ENCODE data around the gene CTNND2. TPM values are rescaled to one million over a fixed set of nuclear protein-coding genes. Genes with fewer than 3 reads are reported as not detected.

CTNND2 gene
- total RNA-seq, 1 donor from 2014 or later = 13.9 TPM

DNA sequence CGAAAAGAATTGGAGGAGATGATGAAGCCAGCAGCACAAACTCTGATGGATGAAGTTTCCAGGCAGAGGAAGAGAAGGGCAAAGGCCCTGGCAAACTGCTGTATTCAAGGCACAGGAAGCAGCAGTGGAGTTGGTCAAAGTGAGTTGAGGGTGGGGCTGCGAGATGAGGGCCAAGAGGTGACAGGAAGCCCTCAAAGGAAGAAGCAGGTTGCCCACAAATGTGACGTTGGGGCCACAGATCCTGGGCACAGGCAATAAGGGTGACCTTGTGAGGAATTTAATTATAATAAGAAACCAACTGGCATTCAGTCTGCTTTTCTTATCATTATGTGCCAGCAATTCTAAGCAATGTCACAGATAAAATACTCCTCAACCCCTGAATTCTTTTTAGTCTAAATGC, 261.8 kb downstream of the CTNND2 start:
- Mint-ChIP-seq H3K27ac (no peak overlapping the region), H3K4me1 (peaks cover 6% of the 10 kb centered on the region), H3K36me3 (no peaks in the 10 kb centered on the region), H3K4me3 (no peak overlapping the region), H3K9me3 (no peaks in the 10 kb centered on the region), H3K27me3 (ENCODE audit: insufficient read depth, low read depth) (no peaks in the 10 kb centered on the region)
- Histone ChIP-seq H4K20me1 (ENCODE audit: low read depth) (no peaks in the 10 kb centered on the region), H3K36me3 (no peaks in the 10 kb centered on the region), H3K27me3 (no peaks in the 10 kb centered on the region), H3K79me2 (ENCODE audit: low read depth) (no peaks in the 10 kb centered on the region), H3K4me1 (no peaks in the 10 kb centered on the region), H2AFZ (replicated peaks) (no peak overlapping the region), H3K4me2 (no peak overlapping the region), H3K9ac (no peak overlapping the region), H3F3A (ENCODE audit: low read depth) (no peaks in the 10 kb centered on the region), H3K4me3 (no peak overlapping the region), H3K9me3 (ENCODE audit: low read depth) (no peaks in the 10 kb centered on the region), H3K27ac (no peak overlapping the region)
- no peak for DNase-seq (ENCODE audit: low spot score)
- TF ChIP-seq EZH2 (IDR thresholded peaks at IDR 0.05) (no peak), EZH2phosphoT487 (IDR thresholded peaks at IDR 0.05) (no peak)
- TF ChIP-seq, protein P1, sequence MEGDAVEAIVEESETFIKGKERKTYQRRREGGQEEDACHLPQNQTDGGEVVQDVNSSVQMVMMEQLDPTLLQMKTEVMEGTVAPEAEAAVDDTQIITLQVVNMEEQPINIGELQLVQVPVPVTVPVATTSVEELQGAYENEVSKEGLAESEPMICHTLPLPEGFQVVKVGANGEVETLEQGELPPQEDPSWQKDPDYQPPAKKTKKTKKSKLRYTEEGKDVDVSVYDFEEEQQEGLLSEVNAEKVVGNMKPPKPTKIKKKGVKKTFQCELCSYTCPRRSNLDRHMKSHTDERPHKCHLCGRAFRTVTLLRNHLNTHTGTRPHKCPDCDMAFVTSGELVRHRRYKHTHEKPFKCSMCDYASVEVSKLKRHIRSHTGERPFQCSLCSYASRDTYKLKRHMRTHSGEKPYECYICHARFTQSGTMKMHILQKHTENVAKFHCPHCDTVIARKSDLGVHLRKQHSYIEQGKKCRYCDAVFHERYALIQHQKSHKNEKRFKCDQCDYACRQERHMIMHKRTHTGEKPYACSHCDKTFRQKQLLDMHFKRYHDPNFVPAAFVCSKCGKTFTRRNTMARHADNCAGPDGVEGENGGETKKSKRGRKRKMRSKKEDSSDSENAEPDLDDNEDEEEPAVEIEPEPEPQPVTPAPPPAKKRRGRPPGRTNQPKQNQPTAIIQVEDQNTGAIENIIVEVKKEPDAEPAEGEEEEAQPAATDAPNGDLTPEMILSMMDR (IDR thresholded peaks at IDR 0.05) = no peak

DNA sequence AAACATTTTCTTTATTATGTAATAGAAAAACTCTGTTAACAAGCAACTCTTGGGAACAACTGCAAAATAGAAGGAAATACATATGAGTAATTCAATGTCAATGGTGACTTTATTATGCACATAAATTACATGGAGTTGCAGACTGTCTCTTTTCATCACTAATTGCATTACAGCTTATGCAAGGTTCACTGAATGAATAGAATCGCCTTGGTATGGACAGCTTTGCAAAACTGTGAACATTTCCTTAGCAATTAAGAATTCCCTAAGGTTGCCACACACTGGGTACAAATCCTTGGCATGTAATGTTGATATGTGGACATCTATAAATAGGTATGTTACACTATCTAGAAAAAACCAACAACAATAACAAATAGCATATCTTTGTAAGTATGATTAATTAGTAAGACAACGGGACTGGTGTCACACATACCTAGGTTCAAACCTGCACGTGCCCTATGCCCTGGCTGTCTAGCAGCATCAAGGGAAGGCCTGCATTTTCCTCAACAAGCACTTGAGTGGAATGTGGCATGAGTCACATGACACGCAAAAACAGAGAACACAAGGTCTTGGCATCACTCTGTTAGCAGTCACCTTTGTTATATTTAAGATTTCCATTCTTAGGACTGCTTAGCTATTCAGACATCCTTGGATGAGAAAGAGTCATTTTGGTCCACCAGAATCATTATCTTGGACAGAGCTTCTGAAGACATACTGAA, 263.9 kb downstream of the CTNND2 start:
- no peak overlapping the region for H3K4me3 Mint-ChIP-seq
- no peak for TF ChIP-seq EZH2phosphoT487 (IDR thresholded peaks at IDR 0.05)
- TF ChIP-seq EZH2 (IDR thresholded peaks at IDR 0.05) = no peak
- TF ChIP-seq, protein P1 (IDR thresholded peaks at IDR 0.05) = no peak
- Histone ChIP-seq H3K9me3 (ENCODE audit: low read depth) (no peaks in the 10 kb centered on the region), H3K36me3 (no peaks in the 10 kb centered on the region), H4K20me1 (ENCODE audit: low read depth) (no peaks in the 10 kb centered on the region), H3K9ac (no peak overlapping the region), H3K4me3 (no peak overlapping the region), H3K79me2 (ENCODE audit: low read depth) (no peaks in the 10 kb centered on the region), H3K27ac (no peak overlapping the region), H3K27me3 (no peaks in the 10 kb centered on the region), H3K4me1 (no peaks in the 10 kb centered on the region), H2AFZ (replicated peaks) (no peak overlapping the region), H3K4me2 (no peak overlapping the region), H3F3A (ENCODE audit: low read depth) (no peaks in the 10 kb centered on the region)
- no peak overlapping the region for H3K27ac Mint-ChIP-seq
- H3K4me1 Mint-ChIP-seq = peaks cover 6% of the 10 kb centered on the region
- H3K27me3 Mint-ChIP-seq (ENCODE audit: insufficient read depth, low read depth) = no peaks in the 10 kb centered on the region
- no peak for DNase-seq (ENCODE audit: low spot score)
- no peaks in the 10 kb centered on the region for H3K36me3 Mint-ChIP-seq
- H3K9me3 Mint-ChIP-seq = no peaks in the 10 kb centered on the region

DNA sequence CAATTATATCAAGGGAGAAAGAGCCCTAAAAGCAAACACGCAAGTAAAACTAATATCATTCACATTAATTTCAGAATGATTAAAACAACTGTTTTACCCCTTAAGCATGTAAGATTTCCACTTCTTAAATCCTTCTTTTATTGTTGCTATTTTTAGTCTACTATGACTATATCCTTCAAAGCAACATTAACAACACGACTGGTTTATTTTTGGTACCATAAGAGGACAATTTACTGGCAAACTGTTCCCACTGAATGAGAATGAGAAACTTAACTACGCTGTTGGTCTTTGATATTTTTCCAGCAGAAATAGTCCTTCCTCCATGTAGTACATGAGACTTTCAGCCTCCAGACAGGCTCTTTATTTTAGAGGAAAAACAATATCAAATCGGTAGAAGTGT, 281.5 kb downstream of the CTNND2 start:
- H4K20me1 ChIP-seq (ENCODE audit: low read depth) = no peaks in the 10 kb centered on the region
- H3K4me2 ChIP-seq = no peak overlapping the region
- H3K36me3 ChIP-seq = no peaks in the 10 kb centered on the region
- Mint-ChIP-seq H3K27me3 (ENCODE audit: insufficient read depth, low read depth) (no peaks in the 10 kb centered on the region), H3K4me1 (no peaks in the 10 kb centered on the region), H3K4me3 (no peak overlapping the region), H3K9me3 (peaks cover 3% of the 10 kb centered on the region), H3K27ac (no peak overlapping the region), H3K36me3 (peaks cover 2% of the 10 kb centered on the region)
- H3K27me3 ChIP-seq = no peaks in the 10 kb centered on the region
- no peaks in the 10 kb centered on the region for H3F3A ChIP-seq (ENCODE audit: low read depth)
- H3K9ac ChIP-seq = no peak overlapping the region
- H3K4me1 ChIP-seq = no peaks in the 10 kb centered on the region
- no peaks in the 10 kb centered on the region for H3K9me3 ChIP-seq (ENCODE audit: low read depth)
- no peak overlapping the region for H2AFZ ChIP-seq (replicated peaks)
- H3K79me2 ChIP-seq (ENCODE audit: low read depth) = no peaks in the 10 kb centered on the region
- TF ChIP-seq EZH2 (IDR thresholded peaks at IDR 0.05) (no peak), EZH2phosphoT487 (IDR thresholded peaks at IDR 0.05) (no peak)
- TF ChIP-seq, protein P1 (IDR thresholded peaks at IDR 0.05) = no peak
- H3K27ac ChIP-seq = no peak overlapping the region
- DNase-seq (ENCODE audit: low spot score) = no peak
- H3K4me3 ChIP-seq = no peak overlapping the region
